GM12872 (cell line): Measurements from ENCODE around the gene KCNT2.

Experiments
- CTCF ChIP-seq: IDR thresholded peaks from 3 replicates; pipeline ENCODE4 v1.5.1; 2011; ENCODE audit warnings: low read depth, mild to moderate bottlenecking, low read length, moderate library complexity; ENCODE audit not compliant: insufficient read depth

KCNT2 gene

GRCh38 chr1:196609370-196609737 is 1.1 kb upstream of the KCNT2 start:
- TF ChIP-seq CTCF = no peak

- no peak for TF ChIP-seq CTCF
Measured at GRCh38 chr1:196607981-196608380, 259 bp downstream of the KCNT2 start.

- no peak for TF ChIP-seq CTCF
Measured at GRCh38 chr1:196603651-196604050, 4.6 kb downstream of the KCNT2 start.

GRCh38 chr1:196598942-196599748 is 9.1 kb downstream of the KCNT2 start:
- no peak for TF ChIP-seq CTCF

- no peak for TF ChIP-seq CTCF
Measured at GRCh38 chr1:196594700-196595099, 13.5 kb downstream of the KCNT2 start.

GRCh38 chr1:196593955-196594354 is 14.3 kb downstream of the KCNT2 start:
- TF ChIP-seq CTCF = no peak

GRCh38 chr1:196590959-196591358 is 17.3 kb downstream of the KCNT2 start:
- TF ChIP-seq CTCF = no peak
